COR-L47 (cell line): Measurements from ENCODE around the gene KCNK7.

Experiments used
- DNase-seq: peaks from one replicate; lab custom pipeline; 2025; lab: John Stamatoyannopoulos, UW

Gene KCNK7

DNA sequence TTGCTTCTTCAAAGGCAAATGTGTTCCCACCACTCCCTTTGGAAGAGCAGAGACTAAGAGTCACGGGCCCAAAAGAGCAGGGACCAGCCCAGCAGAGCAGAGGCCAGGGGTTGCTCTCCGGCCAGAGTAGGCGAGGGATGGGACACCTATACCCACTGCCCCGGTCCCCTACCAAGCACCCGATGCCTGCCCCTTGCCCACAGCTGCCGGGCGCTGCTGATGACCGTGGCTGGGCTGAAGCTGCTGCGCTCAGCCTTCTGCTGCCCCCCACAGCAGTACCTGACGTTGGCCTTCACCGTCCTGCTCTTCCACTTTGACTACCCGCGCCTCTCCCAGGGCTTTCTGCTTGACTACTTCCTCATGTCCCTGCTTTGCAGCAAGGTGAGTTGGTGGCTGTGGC lies 31.6 kb upstream of the KCNK7 start:
- no peak for DNase-seq

DNA sequence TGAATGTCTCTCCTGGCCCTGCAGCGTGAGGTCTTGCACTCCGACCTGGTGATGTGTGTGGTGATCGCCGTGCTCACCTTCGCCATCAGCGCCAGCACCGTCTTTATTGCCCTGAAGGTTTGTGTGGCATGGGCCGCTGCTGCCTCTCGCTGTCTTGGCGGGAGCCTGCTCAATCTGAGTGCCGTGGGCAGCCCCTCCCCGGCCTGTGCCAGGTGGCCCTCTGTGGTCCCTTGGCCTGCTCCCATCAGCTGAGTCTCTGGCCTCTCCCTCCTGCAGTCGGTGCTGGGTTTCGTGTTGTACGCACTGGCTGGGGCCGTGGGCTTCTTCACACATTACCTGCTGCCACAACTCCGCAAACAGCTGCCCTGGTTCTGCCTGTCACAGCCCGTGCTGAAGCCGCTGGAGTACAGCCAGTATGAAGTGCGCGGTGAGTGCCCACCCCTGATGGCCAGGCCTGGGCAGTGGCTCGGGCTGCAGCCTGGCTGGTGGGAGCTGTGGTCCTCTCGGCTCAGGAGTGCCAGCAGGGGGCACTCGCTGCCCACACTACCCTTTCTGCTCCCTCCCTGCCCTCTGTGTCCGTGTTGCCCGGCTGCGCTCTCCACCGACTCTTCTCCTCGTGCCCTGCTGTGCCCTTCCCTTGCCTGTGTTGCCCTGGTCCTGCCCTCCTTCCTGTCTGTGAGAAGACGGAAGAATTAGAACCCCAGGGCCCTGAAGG lies 30.2 kb upstream of the KCNK7 start:
- DNase-seq: no peak

DNA sequence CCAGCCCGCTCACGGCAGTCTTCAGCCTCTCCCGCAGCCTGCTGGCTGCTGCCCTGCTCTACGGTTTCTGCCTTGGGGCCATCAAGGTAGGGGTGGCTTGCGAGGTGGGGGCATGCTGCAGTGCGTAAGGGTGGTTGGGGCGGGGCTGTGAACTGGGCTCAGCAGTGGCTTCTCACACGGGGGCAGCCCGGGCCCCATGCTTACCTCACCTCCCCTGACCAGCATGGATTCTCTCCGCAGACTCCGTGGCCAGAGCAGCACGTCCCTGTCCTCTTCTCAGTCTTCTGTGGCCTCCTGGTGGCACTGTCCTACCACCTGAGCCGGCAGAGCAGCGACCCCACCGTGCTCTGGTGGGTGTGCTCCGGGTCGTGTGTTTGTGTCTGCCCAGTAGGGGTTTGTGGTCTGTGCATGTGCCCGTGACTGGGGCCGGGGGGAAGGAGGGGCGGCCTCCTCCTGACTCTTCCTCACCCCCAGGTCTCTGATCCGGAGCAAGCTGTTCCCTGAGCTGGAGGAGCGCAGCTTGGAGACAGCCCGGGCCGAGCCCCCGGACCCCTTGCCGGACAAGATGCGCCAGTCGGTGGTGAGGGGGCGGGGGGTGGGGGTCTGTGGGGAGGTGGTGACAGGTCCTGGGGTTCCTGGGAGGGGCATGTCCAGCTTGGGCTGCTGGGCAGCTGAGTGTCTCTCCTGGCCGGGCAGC lies 29.5 kb upstream of the KCNK7 start:
- DNase-seq: no peak

DNA sequence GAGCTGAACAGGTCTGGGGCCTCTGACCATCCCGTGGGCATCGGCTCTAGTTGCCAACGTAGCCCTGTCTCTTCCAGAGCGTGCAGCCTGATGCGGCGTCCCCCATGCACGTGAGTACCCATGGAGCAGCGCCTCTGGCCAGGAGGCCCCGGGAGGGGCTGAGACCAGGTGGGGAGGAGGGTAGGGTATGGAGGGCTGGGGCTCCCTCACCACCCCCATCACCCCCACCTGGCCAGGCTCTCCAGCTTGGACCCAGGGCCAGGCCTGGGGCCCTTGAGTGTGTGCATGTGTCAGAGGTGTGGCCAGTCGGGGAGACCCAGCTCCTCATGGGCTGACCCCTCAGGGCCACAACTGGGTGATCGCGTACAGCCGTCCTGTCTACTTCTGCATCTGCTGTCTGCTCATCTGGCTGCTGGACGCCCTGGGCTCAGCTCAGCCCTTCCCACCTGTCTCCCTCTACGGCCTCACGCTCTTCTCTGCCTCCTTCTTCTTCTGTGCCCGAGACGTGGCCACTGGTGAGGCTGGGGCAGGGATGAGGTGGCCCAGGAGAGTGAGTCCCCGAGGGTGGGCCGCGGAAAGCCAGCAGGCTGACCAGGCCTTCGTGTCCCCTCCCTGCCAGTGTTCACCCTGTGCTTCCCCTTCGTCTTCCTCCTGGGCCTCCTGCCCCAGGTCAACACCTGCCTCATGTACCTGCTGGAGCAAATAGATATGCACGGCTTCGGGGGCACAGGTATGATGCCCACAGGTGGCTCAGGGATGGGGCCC lies 28.4 kb upstream of the KCNK7 start:
- no peak for DNase-seq

DNA sequence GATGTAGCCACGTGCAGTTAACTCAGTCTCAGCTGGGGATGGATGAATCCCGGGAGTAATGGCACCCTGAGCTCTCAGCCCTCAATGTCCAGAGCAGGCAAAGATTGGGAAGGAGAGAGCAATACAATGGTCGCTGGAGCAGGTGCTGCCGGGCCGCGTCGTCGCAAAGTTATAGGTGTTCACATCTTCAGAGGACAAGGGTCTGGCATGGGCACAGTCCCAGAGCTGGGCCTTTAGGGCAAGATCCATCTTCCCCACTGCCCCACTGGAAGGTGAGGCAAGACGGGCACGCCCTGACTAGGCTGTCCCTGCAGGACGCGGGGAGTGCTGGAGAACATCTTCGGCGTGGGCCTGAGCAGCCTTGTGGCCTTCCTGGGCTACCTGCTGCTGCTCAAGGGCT lies 27.6 kb upstream of the KCNK7 start:
- no peak for DNase-seq

DNA sequence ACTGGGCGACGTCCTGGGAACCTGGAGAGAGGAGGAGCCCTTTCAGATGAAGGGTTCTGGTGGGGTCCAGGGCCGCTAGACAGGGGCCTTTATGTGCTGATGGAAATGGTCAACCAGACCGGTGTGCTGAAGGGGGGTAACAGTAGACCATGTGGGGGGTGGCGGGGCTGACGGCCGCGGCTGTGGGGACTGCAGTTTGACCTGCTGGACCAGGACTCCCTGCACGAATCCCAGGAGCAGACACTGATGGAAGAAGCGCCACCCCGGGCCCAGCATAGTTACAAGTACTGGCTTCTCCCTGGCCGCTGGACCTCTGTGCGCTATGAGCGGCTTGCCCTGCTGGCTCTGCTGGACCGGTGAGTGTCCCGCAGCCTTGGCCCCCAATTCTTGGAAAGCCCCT lies 26.4 kb upstream of the KCNK7 start:
- DNase-seq: no peak

DNA sequence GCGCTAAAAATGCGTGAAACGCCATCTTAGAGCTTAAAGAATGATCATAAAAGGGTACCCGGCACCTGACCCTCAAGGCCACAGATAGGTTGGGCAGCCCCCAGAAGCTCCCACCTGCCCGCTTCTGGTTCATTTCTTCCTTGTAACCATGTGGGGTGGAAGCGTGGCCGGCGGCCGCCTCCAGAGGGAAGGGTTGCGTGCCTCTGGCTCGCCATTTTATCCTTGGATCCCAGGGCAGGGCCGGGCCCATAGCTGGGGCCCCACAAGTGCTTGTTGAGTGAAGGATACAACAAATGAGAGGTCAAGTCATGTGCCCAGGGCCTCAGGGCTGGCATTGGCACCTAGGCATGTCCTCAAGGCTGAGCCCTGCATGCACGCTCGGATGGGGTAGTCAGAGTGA lies 25.9 kb upstream of the KCNK7 start:
- no peak for DNase-seq

DNA sequence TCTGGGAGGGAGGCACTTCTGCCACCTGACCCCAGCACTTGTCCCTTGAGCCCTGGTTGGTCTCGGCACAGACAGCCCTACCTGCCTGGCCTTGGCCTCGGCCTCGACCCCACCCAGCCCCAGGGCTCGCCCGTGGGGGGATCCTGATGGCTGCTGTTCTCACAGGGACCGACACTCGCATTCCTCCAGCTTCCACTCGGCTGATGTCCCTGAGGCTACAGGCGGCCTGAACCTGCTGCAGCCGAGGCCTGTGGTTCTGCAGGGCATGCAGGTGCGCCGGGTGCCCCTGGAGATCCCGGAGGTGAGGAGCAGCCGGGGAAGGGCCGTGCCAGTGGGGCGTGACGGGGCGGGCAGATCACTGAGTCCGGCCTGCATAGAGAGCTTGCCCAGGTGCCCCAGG lies 25.1 kb upstream of the KCNK7 start:
- DNase-seq: no peak

DNA sequence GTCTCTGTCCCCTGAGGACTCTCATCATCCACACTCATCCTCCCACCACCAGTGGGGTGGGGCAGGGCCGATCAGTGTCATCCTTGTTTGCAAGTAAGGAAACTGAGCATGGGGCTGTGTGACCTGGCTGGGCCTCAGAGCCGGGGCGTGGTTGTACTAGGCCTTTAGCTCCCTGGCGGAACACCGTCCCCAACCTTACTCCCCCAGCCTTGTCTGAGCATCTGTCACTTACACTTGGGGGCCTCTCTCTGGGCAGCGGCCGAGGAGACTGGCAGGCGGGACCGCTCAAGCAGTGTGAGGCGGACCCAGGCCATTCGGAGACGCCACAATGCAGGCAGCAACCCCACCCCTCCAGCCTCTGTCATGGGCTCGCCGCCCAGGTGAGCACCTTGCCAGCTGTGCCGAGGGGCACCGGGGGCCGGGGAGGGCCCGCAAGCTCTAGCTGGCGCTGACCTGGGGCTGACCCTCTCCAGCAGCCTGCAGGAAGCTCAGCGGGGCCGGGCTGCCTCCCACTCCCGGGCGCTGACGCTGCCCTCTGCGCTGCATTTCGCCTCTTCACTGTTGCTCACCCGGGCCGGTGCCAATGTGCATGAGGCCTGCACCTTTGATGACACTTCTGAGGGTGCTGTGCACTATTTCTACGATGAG lies 23.8 kb upstream of the KCNK7 start:
- no peak for DNase-seq

DNA sequence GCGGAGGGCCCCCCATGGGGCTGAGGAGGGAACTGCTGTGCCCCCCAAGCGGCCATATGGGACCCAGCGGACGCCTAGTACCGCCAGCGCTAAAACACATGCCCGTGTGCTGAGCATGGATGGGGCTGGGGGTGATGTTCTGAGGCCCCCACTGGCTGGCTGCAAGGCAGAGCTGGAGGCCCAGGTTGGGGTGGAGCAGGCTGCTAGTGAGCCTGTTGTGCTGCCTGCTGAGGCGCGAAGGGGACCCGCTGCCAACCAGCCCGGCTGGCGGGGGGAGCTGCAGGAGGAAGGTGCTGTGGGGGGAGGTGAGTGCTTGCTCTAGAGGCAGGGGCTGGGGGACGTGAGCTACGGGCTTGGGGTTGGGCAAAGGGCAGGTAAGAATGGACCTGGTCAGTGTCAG lies 23.2 kb upstream of the KCNK7 start:
- DNase-seq: no peak

DNA sequence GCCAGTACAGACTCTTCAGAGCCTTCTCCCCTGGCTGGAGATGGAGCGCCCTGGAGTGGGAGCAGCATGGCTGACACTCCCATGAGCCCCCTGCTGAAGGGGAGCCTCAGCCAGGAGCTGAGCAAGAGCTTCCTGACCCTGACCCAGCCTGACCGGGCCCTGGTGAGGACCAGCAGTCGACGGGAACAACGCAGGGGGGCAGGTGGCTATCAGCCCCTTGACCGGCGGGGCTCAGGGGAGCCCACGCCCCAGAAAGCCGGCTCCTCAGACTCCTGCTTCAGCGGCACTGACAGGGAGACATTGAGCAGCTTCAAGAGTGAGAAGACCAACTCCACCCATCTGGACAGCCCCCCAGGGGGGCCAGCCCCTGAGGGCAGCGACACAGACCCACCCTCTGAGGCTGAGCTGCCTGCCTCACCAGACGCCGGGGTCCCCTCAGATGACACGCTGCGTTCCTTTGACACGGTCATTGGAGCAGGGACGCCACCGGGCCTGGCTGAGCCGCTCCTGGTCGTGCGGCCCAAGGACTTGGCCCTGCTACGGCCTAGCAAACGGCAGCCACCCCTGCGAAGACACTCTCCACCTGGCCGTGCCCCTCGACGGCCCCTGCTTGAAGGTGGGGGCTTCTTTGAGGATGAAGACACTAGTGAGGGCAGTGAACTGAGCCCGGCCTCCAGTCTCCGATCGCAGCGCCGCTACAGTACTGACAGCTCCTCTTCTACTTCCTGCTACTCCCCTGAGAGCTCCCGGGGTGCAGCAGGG lies 22.6 kb upstream of the KCNK7 start:
- no peak for DNase-seq

DNA sequence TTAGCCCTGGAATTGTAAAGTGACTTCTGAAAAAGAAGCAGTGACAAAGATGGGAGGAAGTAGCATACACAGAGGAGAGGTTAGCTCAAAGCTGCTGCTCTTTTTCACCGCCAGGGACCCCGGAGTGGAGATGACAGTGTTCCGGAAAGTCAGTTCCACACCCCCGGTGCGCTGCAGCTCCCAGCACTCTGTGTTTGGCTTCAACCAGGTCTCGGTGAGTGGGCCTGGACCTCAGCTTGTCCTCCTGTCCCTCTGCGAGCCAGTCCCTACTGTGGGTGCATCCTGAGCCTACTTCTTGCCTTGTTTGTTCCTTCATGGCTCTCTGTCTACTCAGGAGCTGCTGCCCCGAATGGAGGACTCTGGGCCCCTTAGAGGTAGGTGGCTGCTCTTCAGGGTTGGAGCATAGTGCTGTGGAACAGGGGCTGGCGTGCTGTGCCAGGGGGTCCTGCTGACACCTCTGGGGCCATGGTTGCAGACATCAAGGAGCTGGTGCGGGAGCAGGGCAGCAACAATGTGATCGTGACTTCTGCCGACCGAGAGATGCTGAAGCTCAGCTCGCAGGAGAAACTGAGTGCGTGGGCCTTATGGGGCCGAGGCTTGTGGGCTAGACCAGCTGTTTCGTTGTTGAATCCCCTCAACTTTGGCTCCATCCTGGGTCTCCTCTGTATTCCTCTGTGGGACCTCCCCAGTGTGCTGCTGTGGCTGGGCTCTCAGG lies 21.7 kb upstream of the KCNK7 start:
- no peak for DNase-seq

DNA sequence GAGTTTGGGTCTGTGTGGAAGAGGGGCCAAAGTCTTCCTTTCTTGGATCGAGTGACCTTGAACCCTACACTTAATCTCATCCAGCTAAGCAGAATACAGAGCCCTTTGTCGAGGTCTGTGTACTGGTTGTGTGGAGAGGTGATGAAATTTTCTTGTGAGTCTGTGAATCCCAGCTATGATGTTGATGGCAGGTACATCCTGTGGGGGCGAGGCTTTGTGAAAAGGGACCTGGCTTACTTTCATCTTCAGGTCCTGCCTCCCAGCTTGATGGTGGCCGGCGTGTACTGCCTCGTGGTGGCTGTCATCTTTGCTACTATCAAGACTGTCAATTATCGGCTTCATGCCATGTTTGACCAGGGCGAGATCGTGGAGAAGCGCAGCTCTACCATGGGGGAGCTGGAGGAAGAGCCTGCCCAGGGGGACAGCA lies 21.0 kb upstream of the KCNK7 start:
- no peak for DNase-seq

DNA sequence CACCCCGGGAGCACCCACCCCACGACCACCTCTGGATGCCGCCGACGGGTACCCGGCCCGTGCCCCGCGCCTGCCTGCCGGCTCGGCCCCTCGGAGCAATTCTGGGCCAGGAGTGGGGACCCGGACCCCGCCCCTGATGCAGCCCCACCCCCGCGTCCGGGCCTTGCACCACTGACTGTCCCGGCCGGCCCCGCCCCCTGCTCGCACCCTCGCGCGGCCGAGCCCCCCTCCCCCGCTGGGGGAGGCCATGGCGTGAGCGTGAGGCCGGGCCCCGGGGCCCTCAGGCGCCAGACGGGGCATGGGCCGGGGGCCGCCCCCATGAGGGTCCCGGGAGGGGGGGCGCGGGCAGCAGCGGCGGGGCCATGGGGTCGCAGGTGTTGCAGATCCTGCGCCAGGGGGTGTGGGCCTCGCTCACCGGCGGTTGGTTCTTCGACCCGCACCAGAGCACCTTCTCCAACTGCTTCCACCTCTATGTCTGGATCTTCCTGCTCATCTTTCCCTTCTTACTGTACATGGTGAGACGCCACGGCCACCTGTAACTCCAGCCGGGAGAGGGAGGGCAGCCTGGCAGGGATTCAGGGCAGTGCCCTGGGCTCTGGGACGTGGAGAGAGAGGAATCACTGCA lies 20.5 kb upstream of the KCNK7 start:
- DNase-seq: no peak

DNA sequence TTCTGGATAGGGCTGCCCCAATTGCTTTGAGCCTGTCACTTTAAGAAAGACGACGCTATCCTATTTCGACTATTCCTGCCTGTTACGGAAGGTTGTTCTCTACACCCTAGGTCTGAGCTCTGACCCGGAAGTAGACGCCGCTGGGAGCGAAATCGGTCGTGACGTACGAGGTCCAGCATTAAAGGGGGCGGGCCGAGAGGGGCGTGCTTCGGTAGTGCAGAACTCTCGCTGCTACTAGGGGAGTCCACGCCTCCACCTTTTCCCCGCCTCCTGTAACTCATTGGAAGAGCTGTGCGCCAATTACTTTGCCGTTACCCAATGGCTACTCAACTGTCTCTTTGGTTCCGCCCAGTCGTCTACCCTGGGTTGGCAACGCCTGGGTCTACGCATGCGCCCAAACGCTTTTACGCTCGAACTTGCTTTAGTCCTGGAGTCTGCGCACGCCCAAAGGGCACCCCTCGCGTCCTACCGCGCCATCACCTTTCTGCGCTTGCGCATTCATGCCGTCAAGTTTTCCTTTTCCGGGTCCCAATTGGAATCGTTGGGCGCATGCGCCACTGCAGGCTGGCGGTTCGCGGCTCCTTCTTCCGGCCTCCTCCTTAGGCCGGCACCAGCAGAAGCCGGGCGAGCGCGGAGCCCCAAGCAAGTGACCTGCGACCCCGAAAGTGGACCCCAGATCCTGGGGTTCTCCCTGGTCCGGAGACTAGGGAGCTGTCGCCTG lies 19.8 kb upstream of the KCNK7 start, which contains the start of gene PCNX3:
TSS of gene PCNX3 (plus strand) at position 548 of the 721 bp plus-strand sequence. CDS start 536 bp downstream, outside the sequence.
- DNase-seq: peak; percentile 100

DNA sequence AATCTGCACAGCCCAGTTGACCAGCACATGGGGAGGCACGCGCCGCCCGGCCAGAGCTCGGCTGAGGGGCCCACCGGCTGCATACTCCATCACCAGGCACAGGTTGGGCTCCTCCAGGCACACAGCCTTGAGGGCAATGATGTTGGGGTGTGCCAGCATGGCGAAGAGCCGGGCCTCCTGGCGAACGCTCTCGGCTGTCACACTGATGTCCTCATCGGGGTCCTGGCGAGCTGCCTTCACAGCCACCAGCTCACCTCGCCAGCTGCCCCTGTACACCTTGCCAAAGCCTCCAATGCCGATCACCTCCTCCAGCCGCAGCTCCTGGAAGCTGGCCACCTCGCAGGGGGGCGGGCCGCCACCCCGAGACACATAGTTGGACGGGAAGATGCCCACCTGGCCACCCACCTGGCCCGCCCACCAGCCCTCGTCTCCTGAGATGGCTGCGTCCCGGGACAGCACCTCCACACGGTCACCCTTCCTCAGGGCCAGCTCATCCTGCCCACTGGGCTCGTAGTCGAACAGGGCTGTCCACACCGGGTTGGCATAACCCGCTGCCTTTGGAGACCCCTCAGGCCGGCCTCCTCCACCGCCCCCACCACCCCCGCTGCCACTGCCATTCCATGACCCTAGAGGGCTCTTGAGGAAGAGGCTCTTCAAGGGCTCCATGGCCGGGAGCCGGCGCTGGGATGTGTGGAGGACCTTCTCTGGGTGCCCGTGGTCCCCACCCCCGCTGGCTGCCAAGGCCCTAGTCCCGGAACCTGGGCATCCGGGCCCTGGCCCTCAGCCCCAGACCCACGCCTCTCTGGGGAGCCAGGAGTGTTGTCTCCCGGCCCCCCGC lies 17.7 kb upstream of the KCNK7 start:
- no peak for DNase-seq

DNA sequence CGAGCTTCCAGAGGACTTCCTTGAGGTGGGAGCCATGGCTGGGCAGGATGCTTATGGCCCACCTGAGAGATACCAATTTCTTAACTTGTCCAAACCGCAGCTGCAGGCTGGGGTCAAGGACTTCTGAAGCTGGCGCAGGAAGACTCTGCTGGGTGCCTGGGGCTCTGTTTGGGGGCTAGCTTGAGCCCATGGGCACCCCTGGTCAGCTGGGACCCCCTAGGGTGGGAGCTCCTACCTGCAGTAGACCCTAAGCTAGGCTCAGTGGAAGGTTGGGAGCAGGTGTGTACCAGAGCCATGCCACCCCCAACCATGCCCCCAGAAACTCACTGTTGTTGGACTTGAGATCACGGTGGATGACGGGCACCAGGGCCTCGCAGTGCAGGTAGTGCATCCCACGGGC lies 17.1 kb upstream of the KCNK7 start:
- DNase-seq: no peak

DNA sequence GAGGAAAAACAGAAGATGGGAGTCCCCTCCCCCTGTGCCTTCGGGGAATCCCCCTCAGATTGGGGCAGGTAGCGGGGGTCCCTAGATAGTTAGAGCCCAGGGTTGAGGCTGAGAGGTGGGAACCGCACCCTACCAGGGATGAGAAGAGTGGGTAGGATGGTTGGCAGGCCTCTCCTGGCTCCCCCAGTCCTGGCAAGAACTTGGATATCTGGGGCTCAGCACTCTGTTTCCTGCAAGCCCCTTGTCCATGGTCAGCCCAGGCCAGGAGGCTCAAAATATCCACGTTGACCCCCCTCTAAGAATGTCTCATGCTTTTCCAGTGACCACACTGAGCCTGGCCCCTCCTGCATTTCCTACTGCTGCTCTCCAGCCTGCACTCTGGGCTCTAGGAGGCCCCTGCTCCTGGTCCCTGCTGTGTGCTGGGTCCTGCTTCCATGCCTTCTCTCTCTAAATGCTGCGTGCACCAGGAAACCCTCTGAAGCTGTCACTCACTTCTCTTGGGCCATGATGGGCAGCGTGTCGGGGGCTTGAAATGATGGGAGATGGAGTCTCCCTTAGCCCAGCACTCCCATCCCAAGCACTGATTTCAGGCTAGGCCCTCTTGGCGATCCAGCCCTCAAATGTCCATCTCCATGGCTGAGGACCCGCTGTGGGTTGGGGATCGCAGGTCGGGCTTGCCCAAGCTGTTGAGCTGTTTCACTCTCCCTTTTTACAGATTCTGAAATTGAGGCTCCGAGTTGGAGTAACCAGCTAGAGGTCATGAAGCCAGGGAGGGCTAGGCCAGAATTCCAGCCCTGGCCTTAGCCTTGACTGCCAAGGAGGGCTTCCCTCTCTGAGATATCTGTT lies 16.4 kb upstream of the KCNK7 start:
- DNase-seq: no peak
